Activated T-cell treated with anti-CD3 and anti-CD28 coated beads for 4 hours (primary cell): Measurements from ENCODE around the gene CHST15.

Experiments used
- DNase-seq: peaks from one replicate; pipeline ENCODE4 v3.0.0-alpha.2; 2020

CHST15 gene

DNA sequence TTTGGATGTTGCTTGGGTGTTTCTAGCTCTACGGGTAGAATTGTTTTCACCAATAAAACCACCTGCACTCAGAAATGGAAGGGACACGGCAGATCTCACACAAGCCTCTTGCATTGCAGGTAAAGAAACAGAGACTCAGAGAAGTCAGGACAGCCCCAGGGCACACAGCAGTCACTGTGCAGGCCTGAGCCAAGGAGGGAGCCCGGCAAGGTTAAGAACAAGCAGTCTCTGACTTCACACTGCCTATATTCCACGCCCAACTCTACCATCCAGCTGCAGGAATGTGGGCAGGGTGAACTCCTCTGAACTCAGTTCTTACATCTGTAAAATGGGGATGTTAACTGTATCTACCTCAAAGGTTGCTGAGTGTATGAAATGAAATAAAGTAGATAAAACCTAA lies 15.4 kb downstream of the CHST15 start:
- DNase-seq, result no peak

GRCh38 chr10:124077208-124077993 lies 16.0 kb downstream of the CHST15 start:
- no peak for DNase-seq

DNA sequence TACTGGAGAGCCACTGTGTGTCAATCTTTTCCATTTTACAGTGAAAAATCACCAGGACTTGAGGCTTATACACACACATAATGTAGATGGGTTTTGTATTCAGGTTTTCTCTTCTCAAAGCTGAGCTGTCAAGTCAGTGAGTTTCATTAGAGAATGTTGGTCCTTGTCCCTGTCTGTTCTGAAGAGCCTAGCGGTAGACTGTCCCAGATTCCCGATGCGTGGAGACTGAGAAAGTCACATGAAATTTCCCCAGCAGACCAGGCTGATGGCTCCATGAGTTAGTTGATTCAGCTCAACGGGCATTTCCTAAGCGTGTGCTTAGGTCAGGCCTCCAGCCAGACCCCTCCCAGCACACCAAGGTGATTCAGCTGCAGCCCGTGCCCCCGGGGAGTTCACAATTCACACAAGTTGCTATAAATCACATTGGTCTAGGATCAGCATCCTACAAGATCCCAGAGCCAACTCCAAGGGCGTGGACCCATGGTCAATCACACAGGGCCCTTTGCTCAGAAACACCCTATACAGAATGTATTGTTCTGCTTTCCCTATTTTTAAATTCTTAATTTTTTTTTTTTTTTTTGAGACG lies 17.2 kb downstream of the CHST15 start:
- DNase-seq, result no peak

DNA sequence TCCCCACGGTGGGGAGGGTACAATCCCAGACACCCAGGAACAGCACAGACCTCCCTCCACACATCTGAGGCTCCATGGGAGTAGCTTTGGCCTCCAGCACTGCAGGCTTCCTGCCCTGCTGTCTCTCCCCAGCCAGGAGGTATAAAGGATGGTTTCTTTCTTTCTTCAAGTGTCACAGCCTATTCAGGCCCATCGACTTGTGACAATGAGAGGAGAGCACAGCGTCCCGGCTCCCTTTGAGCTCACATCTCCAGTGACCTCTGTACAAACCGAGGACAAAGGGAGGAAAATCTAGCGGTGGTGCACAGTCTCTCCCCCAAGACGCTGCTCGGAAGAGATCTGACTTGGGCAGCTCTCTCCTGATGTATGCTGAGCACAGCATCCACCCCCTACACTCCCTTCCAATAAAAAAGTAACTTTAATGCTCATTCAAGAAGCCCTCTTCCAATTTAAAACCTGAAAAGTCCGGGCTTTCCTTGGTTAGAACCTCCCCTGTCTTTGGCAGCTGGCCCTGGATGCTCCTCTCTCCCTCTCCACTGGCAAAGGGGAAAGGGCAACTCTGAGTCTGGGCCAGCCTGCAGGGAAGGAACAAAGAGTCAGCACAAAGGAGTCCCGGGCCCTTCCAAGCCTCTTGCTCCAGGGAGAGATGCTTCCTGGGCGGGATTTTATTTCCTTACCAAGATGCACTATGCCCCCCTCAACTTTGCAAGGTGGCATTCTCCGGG lies 18.0 kb downstream of the CHST15 start:
- DNase-seq, result no peak

- no peak for DNase-seq
Measured at GRCh38 chr10:124074501-124075109, 18.8 kb downstream of the CHST15 start.

GRCh38 chr10:124073978-124074377 lies 19.4 kb downstream of the CHST15 start:
- no peak for DNase-seq

GRCh38 chr10:124072541-124072940 lies 20.9 kb downstream of the CHST15 start:
- DNase-seq, result no peak

GRCh38 chr10:124072106-124072505 lies 21.3 kb downstream of the CHST15 start:
- no peak for DNase-seq

GRCh38 chr10:124071141-124071540 lies 22.3 kb downstream of the CHST15 start:
- no peak for DNase-seq

- no peak for DNase-seq
Measured at GRCh38 chr10:124070666-124071065, 22.7 kb downstream of the CHST15 start.

DNA sequence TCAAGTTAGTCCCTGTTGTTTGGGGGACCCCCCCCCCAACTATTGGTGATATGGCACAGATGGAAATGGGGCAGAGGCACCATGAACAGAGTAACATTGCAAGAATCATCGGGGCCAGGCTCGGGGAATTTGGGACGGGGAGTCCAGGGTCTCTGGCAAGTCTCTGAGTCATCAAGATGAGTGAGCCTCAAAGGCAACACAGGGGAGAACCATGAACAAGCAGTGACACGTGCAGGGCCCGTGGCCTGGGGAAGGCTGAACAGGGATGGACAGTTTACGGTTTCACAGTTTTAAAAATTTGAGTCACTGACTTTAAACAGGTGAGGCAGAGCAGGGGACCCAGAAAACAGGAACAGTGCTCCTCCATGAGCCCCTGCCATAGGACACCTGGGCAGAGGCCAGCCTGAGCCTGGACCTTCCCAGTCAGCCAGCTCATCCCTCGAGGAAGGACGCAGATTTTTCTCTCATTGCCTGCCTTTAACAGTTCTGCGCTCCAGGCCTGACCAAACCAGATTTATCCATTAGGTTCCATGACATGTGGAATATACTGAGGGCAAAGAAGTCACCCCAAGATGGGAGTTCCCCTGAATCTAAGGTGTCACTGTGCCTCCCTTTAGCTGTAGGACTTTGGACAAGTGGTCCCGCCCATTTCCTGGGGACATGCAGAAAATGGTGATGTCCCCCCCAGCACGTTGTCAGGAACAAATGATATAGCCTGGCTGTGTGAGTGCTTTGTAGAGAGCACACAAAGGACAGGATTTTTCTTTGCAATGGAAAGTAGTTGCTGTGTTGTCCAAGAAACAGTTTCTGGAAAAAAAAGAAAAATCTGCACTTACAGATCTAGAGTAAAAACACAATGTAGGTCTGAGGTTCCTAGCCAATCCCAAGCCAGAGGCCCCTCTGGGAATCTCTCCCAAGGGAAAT lies 23.8 kb downstream of the CHST15 start:
- DNase-seq, result no peak

DNA sequence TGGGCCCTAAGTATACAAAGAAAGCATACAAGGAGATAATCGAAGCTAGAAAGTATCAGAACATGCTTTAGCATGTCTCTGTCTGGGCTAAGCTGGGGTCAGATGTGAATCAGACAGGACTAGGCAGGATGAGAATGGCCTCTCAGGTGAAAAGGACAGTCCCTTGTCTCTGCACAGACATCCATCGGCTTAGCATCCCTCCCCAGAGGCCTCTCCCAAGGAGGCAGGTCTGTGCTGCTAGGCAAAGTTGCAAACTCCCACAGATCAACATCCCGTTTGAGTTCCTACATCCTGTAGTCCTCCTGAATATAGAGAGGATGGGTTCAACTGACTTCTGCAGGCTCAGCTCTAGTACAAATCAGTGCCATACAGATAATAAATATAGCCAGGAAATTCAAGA lies 24.5 kb downstream of the CHST15 start:
- no peak for DNase-seq

GRCh38 chr10:124067825-124068400 lies 25.5 kb downstream of the CHST15 start:
- no peak for DNase-seq

- DNase-seq, result no peak
Measured at GRCh38 chr10:124066781-124067714, 26.4 kb downstream of the CHST15 start.

- DNase-seq, result no peak
Measured at GRCh38 chr10:124066126-124066700, 27.2 kb downstream of the CHST15 start.

DNA sequence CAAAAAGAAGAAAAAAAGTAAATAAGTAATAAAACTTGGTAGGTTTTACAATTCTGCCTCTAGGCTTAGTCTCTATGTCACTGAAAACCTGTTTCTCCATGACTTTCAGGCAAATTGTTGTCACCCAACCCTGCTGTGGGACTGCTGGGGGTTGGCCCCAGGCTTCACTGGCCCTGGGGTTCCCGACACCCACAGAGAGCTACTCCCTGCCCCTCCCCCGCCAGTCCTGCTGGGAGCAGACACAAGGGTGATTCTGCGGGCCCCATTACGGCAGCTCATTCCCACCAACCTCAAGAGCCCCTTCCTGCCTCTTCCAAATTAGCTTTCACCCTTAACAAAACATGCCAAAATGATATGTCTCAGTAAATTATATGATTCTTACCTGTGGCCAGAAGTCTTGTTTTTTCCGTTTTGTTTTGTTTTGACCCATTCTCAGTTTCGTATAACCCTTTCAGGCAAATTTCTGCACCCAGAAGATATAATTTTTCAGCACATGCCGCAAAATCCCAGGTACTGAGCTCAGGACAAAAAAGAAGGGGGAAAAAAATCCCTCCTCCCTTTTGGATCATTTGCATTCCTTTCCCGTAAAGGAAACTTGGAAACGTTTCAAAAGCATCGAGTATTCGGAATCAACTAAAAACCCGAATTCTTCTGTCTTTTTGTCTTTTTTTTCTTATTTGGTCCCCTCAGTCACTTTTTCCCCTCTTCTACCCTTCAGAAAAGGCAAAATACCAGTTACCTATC lies 27.8 kb downstream of the CHST15 start:
- no peak for DNase-seq

- DNase-seq, result no peak
Measured at GRCh38 chr10:124064676-124065075, 28.7 kb downstream of the CHST15 start.

DNA sequence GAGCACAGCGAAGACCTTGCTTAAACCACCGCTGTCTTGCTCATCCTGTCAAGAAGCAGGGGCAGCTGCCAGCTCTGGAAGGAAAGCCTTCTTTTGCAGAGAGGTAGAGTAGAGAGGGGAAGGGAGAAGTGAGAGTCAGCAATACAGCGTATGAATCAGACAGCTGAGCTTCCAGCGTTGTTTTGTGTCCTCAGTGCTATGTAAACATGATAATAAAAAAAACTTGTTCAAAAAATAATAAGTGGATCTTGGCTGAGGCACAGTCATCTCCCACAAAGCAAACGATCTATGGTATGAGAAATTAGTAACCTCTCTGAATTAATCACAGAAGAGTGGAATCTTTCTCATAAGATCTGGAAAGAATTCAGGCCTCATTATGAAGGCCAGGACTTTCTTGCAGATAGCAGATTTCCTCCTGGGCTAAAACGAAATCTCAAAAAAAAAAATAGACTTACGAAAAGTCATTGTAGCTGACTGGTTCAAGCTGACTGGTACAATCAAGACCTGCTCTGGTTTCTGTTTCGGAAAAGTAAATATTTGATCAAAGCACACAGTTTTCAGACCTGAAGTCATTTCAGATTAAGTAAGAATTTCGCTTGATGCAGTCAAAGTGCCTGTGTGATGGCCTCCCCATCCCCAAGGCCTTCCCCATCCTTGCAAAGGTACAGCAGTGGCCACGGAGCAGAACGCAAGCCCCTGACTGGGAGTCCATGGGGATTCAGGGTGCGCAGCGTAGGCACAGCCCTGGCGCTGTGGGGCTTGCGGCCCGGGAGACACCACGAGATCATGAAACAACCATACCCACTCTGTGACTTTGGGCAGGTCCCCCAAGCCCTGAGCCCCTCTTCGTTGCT lies 29.4 kb downstream of the CHST15 start:
- no peak for DNase-seq

- DNase-seq, result no peak
Measured at GRCh38 chr10:124062390-124062789, 31.0 kb downstream of the CHST15 start.
